WTC11 (cell line): ENCODE measurements around the gene SDHAF2. TPM values are rescaled to one million over a fixed set of nuclear protein-coding genes. Genes with fewer than 3 reads are reported as not detected.

ENCODE experiments used
- ATAC-seq: fragments of 200-7000 bp; cut with Tn5 transposase; 2 replicates; pipeline ENCODE4 v1.10.0; 2021; ENCODE audit warnings: mild to moderate bottlenecking, moderate library complexity
- CTCF ChIA-PET: fragments of 300-600 bp; sonication (Branson Sonifier 250); formaldehyde crosslinking; loops from one replicate; lab custom pipeline; 2021; ENCODE audit warnings: antibody characterized with exemption; lab: Charles Lee
- POLR2A ChIA-PET: fragments of 350-600 bp; sonication (Branson Sonifier 250); formaldehyde crosslinking; loops from one replicate; lab custom pipeline; 2021; ENCODE audit warnings: antibody characterized with exemption; lab: Charles Lee
- DNase-seq: peaks from one replicate; pipeline ENCODE4 v3.0.0; 2021; ENCODE audit warnings: low spot score
- H3K27ac Mint-ChIP-seq: 2 replicates; pipeline ENCODE4 v1.8.0; 2021; ENCODE audit warnings: mixed read lengths
- H3K27me3 Mint-ChIP-seq: 2 replicates; pipeline ENCODE4 v1.8.0; 2021; ENCODE audit warnings: low read depth, mild to moderate bottlenecking, moderate library complexity, mixed read lengths
- H3K36me3 Mint-ChIP-seq: 2 replicates; pipeline ENCODE4 v1.8.0; 2021; ENCODE audit warnings: mixed read lengths
- H3K4me1 Mint-ChIP-seq: 2 replicates; pipeline ENCODE4 v1.8.0; 2022; ENCODE audit warnings: mixed read lengths
- H3K4me3 Mint-ChIP-seq: 2 replicates; pipeline ENCODE4 v1.8.0; 2021; ENCODE audit warnings: mild to moderate bottlenecking, moderate library complexity, mixed read lengths
- H3K9me3 Mint-ChIP-seq: 2 replicates; pipeline ENCODE4 v1.8.0; 2021; ENCODE audit warnings: mixed read lengths
- AFF4 ChIP-seq: sonication (generic); formaldehyde crosslinking; IDR thresholded peaks from 2 replicates; pipeline ENCODE4 v1.8.1; 2023; ENCODE audit warnings: mild to moderate bottlenecking, missing genetic modification reagents, borderline replicate concordance
- ATF1 ChIP-seq: sonication (generic); formaldehyde crosslinking; IDR thresholded peaks from 2 replicates; pipeline ENCODE4 v1.8.1; 2023; ENCODE audit warnings: mild to moderate bottlenecking, moderate library complexity, missing genetic modification reagents
- FOXP1 ChIP-seq: sonication (generic); formaldehyde crosslinking; IDR thresholded peaks from 2 replicates; pipeline ENCODE4 v1.8.0; 2022; ENCODE audit warnings: missing genetic modification reagents, mild to moderate bottlenecking, moderate library complexity, borderline replicate concordance
- GABPB1 ChIP-seq: sonication (generic); formaldehyde crosslinking; IDR thresholded peaks from 2 replicates; pipeline ENCODE4 v1.8.1; 2023; ENCODE audit warnings: mild to moderate bottlenecking, missing genetic modification reagents
- NFYB ChIP-seq: sonication (generic); formaldehyde crosslinking; conservative IDR thresholded peaks from 2 replicates; pipeline ENCODE4 v1.8.0; 2022; ENCODE audit warnings: low read depth, missing genetic modification reagents
- RELA ChIP-seq: sonication (generic); formaldehyde crosslinking; IDR thresholded peaks from 2 replicates; pipeline ENCODE4 v1.8.1; 2022; ENCODE audit warnings: missing genetic modification reagents, mild to moderate bottlenecking, borderline replicate concordance
- SOX15 ChIP-seq: fragments of 250-450 bp; sonication (Bioruptor Pico); IDR thresholded peaks from 2 replicates; pipeline ENCODE4 v1.9.0; 2021; ENCODE audit warnings: mild to moderate bottlenecking
- ZNF232 ChIP-seq: sonication (generic); formaldehyde crosslinking; IDR thresholded peaks from 2 replicates; pipeline ENCODE4 v1.8.0; 2022; ENCODE audit warnings: mild to moderate bottlenecking, missing genetic modification reagents
- ZNF532 ChIP-seq: fragments of 250-450 bp; sonication (Bioruptor Pico); IDR thresholded peaks from 2 replicates; pipeline ENCODE4 v1.9.0; 2021; ENCODE audit warnings: mild to moderate bottlenecking, borderline replicate concordance
- total RNA-seq: library from RNA; stranded (reverse); gene quantifications from 3 replicates; pipeline ENCODE4 v1.2.3, GENCODE V29; 2021
- TF ChIP-seq, protein P1 (sequence below): fragments of 250-450 bp; sonication (Bioruptor Pico); conservative IDR thresholded peaks from 2 replicates; pipeline ENCODE4 v1.9.0; 2021; ENCODE audit warnings: mild to moderate bottlenecking
- TF ChIP-seq, protein P2 (sequence below): sonication (generic); formaldehyde crosslinking; IDR thresholded peaks from 2 replicates; pipeline ENCODE4 v1.8.1; 2022; ENCODE audit warnings: low read depth, mild to moderate bottlenecking, moderate library complexity, missing genetic modification reagents, borderline replicate concordance

The SDHAF2 gene
- total RNA-seq, 1 experiment from 2014 or later: 36.5 TPM

- no peak for TF ChIP-seq AFF4 (CRISPR knock-in tag)
- no peak for TF ChIP-seq ZNF232 (CRISPR knock-in tag)
Measured at GRCh38 chr11:61486011-61486620, 56.2 kb downstream of the SDHAF2 start (continued).

DNA sequence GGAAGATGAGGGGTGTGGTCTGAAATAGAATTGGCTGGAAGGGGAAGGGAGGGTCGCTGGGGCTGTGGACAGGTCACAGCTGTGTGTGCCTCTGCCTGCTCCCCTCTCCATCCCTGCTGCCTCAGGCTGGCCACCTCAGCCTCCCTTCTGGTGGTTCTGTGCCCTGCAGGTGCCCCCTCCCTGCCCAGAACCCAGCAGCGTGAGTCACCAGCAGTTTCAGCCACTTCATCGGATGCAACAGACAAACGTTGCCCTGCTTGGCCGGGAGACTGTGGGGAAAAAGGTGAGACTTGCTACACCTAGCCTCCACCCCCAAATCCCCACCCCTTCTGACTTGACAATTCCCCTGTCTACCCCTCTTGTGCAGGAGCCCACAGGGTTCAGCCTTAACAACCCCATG is 56.9 kb downstream of the SDHAF2 start:
- H3K9me3 Mint-ChIP-seq: no peaks in the 10 kb centered on the region
- TF ChIP-seq GABPB1 (CRISPR knock-in tag) (no peak), SOX15 (CRISPR knock-in tag) (no peak), ZNF532 (no peak), ATF1 (CRISPR knock-in tag) (no peak), NFYB (no peak), RELA (CRISPR knock-in tag) (no peak), FOXP1 (CRISPR knock-in tag) (no peak)
- TF ChIP-seq, protein P1, sequence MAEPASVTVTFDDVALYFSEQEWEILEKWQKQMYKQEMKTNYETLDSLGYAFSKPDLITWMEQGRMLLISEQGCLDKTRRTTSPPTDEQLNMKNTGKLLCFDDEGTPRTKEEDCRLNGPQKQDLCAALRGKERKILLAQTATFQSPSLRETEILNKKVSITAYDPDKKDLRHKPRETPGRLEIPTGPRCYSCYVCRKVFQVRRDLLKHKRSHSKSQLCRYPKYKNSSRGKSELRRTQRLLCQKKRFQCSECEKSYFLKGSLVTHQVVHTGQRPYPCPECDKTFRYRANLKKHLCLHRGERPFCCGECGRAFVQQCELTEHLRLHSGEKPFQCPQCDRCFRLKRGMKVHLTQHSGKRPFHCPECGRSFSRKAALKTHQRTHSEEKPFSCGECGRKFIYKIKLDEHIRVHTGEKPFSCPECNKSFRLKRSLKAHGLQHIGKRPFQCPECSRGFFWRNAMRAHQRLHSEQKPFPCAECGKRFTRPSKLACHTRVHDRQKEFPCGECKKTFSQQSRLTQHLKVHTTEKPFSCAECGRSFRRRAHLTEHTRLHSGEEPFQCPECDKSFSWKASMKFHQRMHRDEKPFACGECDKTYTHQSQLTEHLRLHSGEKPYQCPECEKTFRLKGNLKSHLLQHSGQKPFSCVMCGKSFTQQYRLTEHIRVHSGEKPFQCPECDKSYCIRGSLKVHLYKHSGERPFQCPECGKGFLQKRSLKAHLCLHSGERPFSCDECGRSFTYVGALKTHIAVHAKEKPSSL (CRISPR knock-in tag): no peak
- TF ChIP-seq, protein P2, sequence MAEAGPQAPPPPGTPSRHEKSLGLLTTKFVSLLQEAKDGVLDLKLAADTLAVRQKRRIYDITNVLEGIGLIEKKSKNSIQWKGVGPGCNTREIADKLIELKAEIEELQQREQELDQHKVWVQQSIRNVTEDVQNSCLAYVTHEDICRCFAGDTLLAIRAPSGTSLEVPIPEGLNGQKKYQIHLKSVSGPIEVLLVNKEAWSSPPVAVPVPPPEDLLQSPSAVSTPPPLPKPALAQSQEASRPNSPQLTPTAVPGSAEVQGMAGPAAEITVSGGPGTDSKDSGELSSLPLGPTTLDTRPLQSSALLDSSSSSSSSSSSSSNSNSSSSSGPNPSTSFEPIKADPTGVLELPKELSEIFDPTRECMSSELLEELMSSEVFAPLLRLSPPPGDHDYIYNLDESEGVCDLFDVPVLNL (CRISPR knock-in tag): no peak
- H3K4me1 Mint-ChIP-seq: peaks cover 45% of the 10 kb centered on the region
- 0 out of 2 replicates have a peak, but pooled peaks cover 2% of the 10 kb centered on the region for H3K36me3 Mint-ChIP-seq
- POLR2A ChIA-PET: no interaction called here
- no peak for DNase-seq
- ATAC-seq: no peak
- no peak overlapping the region for H3K4me3 Mint-ChIP-seq
- CTCF ChIA-PET: interaction anchor here (1.0 to 11.7 kb wide), 3 partner anchors 10 to 45 kb away, joined by 4 to 552 read pairs (median 7); partner anchors contain the start of gene LRRC10B
- peaks cover 9% of the 10 kb centered on the region; the same call in 1 of the 2 replicates for H3K27me3 Mint-ChIP-seq
- no peak overlapping the region for H3K27ac Mint-ChIP-seq
